OCI-LY7 (cell line): Measurements from ENCODE around the gene IPO13. TPM values are rescaled to one million over a fixed set of nuclear protein-coding genes. Genes with fewer than 3 reads are reported as not detected.

Experiments used
- BruUV-seq: library from RNA; stranded (reverse); fragments of 400-500 nt; replicated peaks from 2 replicates; lab custom pipeline; 2021; lab: Mats Ljungman, UMichigan
- CTCF ChIA-PET: fragments of 300-600 bp; sonication (Branson Sonifier 250); formaldehyde crosslinking; loops from one replicate; lab custom pipeline; 2022; ENCODE audit warnings: antibody characterized with exemption; ENCODE audit not compliant: unreplicated experiment; lab: Charles Lee
- POLR2A ChIA-PET: fragments of 300-600 bp; sonication (Branson Sonifier 250); formaldehyde crosslinking; loops from one replicate; lab custom pipeline; 2022; ENCODE audit warnings: antibody characterized with exemption; lab: Charles Lee
- DNase-seq: peaks from one replicate; pipeline ENCODE4 v3.0.0-alpha.2; 2015; ENCODE audit warnings: low spot score
- H2AFZ ChIP-seq: fragments of 200-600 bp; sonication (generic), shearing (Covaris generic); 2 replicates; pipeline ENCODE4 v1.6.1; 2014; ENCODE audit warnings: mild to moderate bottlenecking, antibody characterized with exemption, low read length, moderate library complexity
- H3K27ac ChIP-seq: fragments of 200-600 bp; sonication (generic); 2 replicates; pipeline ENCODE4 v1.5.1; 2014; ENCODE audit warnings: mixed run types, low read depth, mild to moderate bottlenecking, moderate library complexity, low read length, inconsistent platforms; ENCODE audit not compliant: poor library complexity, severe bottlenecking
- H3K36me3 ChIP-seq: fragments of 200-600 bp; sonication (generic); 2 replicates; pipeline ENCODE4 v1.6.1; 2014; ENCODE audit warnings: mild to moderate bottlenecking, antibody characterized with exemption, low read length, moderate library complexity, mixed read lengths; ENCODE audit not compliant: insufficient read depth
- H3K4me1 ChIP-seq: fragments of 200-600 bp; sonication (generic); 2 replicates; pipeline ENCODE4 v1.5.1; 2014; ENCODE audit warnings: mild to moderate bottlenecking, low read length; ENCODE audit not compliant: insufficient read depth, poor library complexity, severe bottlenecking
- H3K4me2 ChIP-seq: fragments of 200-600 bp; sonication (generic); 2 replicates; pipeline ENCODE4 v1.6.1; 2014; ENCODE audit warnings: mild to moderate bottlenecking, low read length
- H3K4me3 ChIP-seq: fragments of 200-600 bp; sonication (generic); 2 replicates; pipeline ENCODE4 v1.5.1; 2014; ENCODE audit warnings: mild to moderate bottlenecking, low read depth, low read length; ENCODE audit not compliant: poor library complexity, severe bottlenecking
- H3K79me2 ChIP-seq: fragments of 200-600 bp; sonication (generic); 2 replicates; pipeline ENCODE4 v1.6.1; 2016; ENCODE audit warnings: low read depth, mild to moderate bottlenecking, low read length, moderate library complexity, mixed read lengths; ENCODE audit not compliant: insufficient read depth
- H3K9me2 ChIP-seq: fragments of 200-600 bp; sonication (generic); 2 replicates; pipeline ENCODE4 v1.6.1; 2016; ENCODE audit warnings: mild to moderate bottlenecking, low read length, mixed read lengths; ENCODE audit not compliant: insufficient read depth
- H3K9me3 ChIP-seq: fragments of 200-600 bp; sonication (generic); 2 replicates; pipeline ENCODE4 v1.6.1; 2014; ENCODE audit warnings: mild to moderate bottlenecking, mixed run types, low read length, mixed read lengths
- H4K20me1 ChIP-seq: fragments of 200-600 bp; sonication (generic); 2 replicates; pipeline ENCODE4 v1.6.1; 2014; ENCODE audit warnings: mild to moderate bottlenecking, antibody characterized with exemption, low read length, moderate library complexity, mixed read lengths; ENCODE audit not compliant: insufficient read depth
- CTCF ChIP-seq: fragments of 200-600 bp; sonication (generic); conservative IDR thresholded peaks from 2 replicates; pipeline ENCODE4 v1.5.1; 2014; ENCODE audit warnings: mild to moderate bottlenecking, antibody characterized with exemption, low read length, moderate library complexity, mixed read lengths
- EZH2phosphoT487 ChIP-seq: fragments of 200-600 bp; sonication (generic); IDR thresholded peaks from 2 replicates; pipeline ENCODE4 v1.6.1; 2018; ENCODE audit warnings: low read depth, borderline replicate concordance, mild to moderate bottlenecking, mixed run types, antibody characterized with exemption, low read length, moderate library complexity, mixed read lengths
- intact Hi-C: fragments of 100-400 bp; cut with micrococcal nuclease; formaldehyde crosslinking; loops from one replicate; pipeline ENCODE4 v1.10.0; 2022; ENCODE audit not compliant: unreplicated experiment
- total RNA-seq, 2 experiments: library from RNA; depleted of rRNA in 1 of 2; stranded (reverse); fragments of >200 nt in 1 of 2; shearing (Covaris generic) in 1 of 2; gene quantifications; 2 replicates each; pipeline ENCODE4 v1.2.3, GENCODE V29; 2014 to 2022

Gene IPO13
- total RNA-seq, 2 experiments from 2014 or later: 17.8 to 24.1 TPM

- no peaks in the 10 kb centered on the region for H3K9me2 ChIP-seq
- intact Hi-C loops: loop anchor here (2.0 kb wide), 1 partner anchor 407 kb away; no protein-coding TSS in a partner anchor
- H4K20me1 ChIP-seq: no peaks in the 10 kb centered on the region
- no peaks in the 10 kb centered on the region for H3K4me1 ChIP-seq
- H3K9me3 ChIP-seq: no peaks in the 10 kb centered on the region
- no peak overlapping the region for H2AFZ ChIP-seq
- H3K79me2 ChIP-seq: no peaks in the 10 kb centered on the region
- no peak overlapping the region for H3K4me2 ChIP-seq
- no TSS peak for BruUV-seq
- no peak overlapping the region for H3K27ac ChIP-seq
- DNase-seq: no peak
- TF ChIP-seq CTCF (no peak), EZH2phosphoT487 (no peak)
- no peak overlapping the region for H3K4me3 ChIP-seq
- ChIA-PET POLR2A (interaction anchor here (0.8 to 1.1 kb wide), 2 partner anchors 170 to 229 kb away, joined by 3 read pairs; partner anchors contain the start of gene ST3GAL3), CTCF (interaction anchor here (0.8 to 2.2 kb wide), 6 partner anchors 11 to 285 kb away, joined by 3 to 40 read pairs (median 8); partner anchors contain the start of gene IPO13)
- no peaks in the 10 kb centered on the region for H3K36me3 ChIP-seq
These were observed 10.9 kb upstream of the IPO13 start for GRCh38 chr1:43935711-43936427.

GRCh38 chr1:43936431-43937151 lies 10.2 kb upstream of the IPO13 start:
- H3K4me1 ChIP-seq: no peaks in the 10 kb centered on the region
- CTCF ChIA-PET: no interaction called here
- no peak overlapping the region for H3K27ac ChIP-seq
- no peak for DNase-seq
- no peaks in the 10 kb centered on the region for H3K9me3 ChIP-seq
- BruUV-seq: no TSS peak
- H3K79me2 ChIP-seq: no peaks in the 10 kb centered on the region
- H4K20me1 ChIP-seq: no peaks in the 10 kb centered on the region
- no peaks in the 10 kb centered on the region for H3K36me3 ChIP-seq
- H3K4me3 ChIP-seq: no peak overlapping the region
- TF ChIP-seq EZH2phosphoT487: no peak
- TF ChIP-seq CTCF: no peak
- intact Hi-C loops: no loop called here
- H2AFZ ChIP-seq: no peak overlapping the region
- no peaks in the 10 kb centered on the region for H3K9me2 ChIP-seq
- POLR2A ChIA-PET: no interaction called here
- no peak overlapping the region for H3K4me2 ChIP-seq
